ENCODE data around the gene LMTK3. TPM values are rescaled to one million over a fixed set of nuclear protein-coding genes. Genes with fewer than 3 reads are reported as not detected.

LMTK3 gene
- total and polyA plus RNA-seq, 2 experiments from 2014 or later: 1.3 to 3.7 TPM

DNA sequence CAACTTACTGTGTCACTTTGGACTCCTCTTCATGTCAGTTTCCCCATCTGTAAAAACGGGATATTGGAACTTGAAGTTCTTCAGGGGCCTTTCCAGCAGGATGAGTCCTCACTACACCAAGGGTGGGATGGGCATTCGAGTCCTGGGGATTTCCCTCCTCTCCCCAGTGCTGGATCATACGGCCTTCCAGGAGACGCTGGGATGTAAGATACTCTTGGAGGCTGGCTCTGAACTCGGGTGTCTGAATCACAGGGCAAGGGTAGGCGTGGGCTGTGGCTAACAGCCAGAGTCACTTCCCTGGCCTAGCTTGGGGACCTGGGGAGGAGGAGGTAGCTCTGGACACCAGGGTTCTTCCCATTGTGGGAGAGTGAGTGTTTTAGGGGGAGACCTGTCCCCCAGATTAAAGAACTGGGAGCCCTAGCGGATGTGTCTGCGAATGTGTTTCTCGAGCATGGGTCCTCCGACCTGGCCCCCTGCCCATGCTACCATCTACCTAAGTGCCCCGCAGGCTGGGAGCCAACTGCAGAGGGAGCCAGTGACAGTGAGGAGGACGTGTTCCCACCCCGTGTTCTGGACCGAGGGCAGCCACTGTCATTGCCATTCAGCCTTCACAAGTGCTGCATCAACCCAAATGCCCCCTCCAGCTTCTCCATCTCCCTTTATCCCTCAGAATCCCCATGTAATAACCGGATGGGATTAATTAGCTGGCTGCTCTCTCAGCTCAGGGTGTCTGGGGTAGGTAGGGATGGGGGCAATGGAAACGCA, 44.9 kb downstream of the LMTK3 start:
- Histone ChIP-seq H3K36me3 (replicated peaks; ENCODE audit: insufficient read depth, low read depth) (no peaks in the 10 kb centered on the region), H2AFZ (no peak overlapping the region), H3K4me3 (no peak overlapping the region), H3K27ac (no peak overlapping the region), H3K9me2 (replicated peaks; ENCODE audit: insufficient read depth) (no peaks in the 10 kb centered on the region), H3K4me1 (ENCODE audit: insufficient read depth) (peaks cover 11% of the 10 kb centered on the region), H4K20me1 (ENCODE audit: insufficient read depth, poor library complexity, severe bottlenecking) (peaks cover 21% of the 10 kb centered on the region), H3K27me3 (no peaks in the 10 kb centered on the region), H3K9me3 (ENCODE audit: low read depth) (no peaks in the 10 kb centered on the region), H3K4me2 (no peak overlapping the region), H3K79me2 (peaks cover 21% of the 10 kb centered on the region)
- DNase-seq (ENCODE audit: low spot score): no peak
- TF ChIP-seq EZH2phosphoT487 (IDR thresholded peaks at IDR 0.05; ENCODE audit: low read depth, severe bottlenecking, unreplicated experiment) (no peak), EZH2 (IDR thresholded peaks at IDR 0.05; ENCODE audit: borderline replicate concordance) (no peak), CTCF (IDR thresholded peaks at IDR 0.05; ENCODE audit: poor library complexity) (no peak)
- 83% methylated on average over 16 of the region's 16 CpGs for WGBS (ENCODE audit: low lambda C conversion rate, missing lambda C conversion rate)

GRCh38 chr19:48465215-48465614, 46.4 kb downstream of the LMTK3 start:
- H3K79me2 ChIP-seq: peaks cover 6% of the 10 kb centered on the region
- H4K20me1 ChIP-seq (ENCODE audit: insufficient read depth, poor library complexity, severe bottlenecking): peaks cover 6% of the 10 kb centered on the region
- no peak for DNase-seq (ENCODE audit: low spot score)
- no peaks in the 10 kb centered on the region for H3K9me3 ChIP-seq (ENCODE audit: low read depth)
- no peak overlapping the region for H3K4me2 ChIP-seq
- no peak overlapping the region for H2AFZ ChIP-seq
- no peaks in the 10 kb centered on the region for H3K27me3 ChIP-seq
- H3K27ac ChIP-seq: no peak overlapping the region
- no peaks in the 10 kb centered on the region for H3K9me2 ChIP-seq (replicated peaks; ENCODE audit: insufficient read depth)
- H3K4me1 ChIP-seq (ENCODE audit: insufficient read depth): peaks cover 7% of the 10 kb centered on the region
- no peak overlapping the region for H3K4me3 ChIP-seq
- H3K36me3 ChIP-seq (replicated peaks; ENCODE audit: insufficient read depth, low read depth): no peaks in the 10 kb centered on the region
- WGBS (ENCODE audit: low lambda C conversion rate, missing lambda C conversion rate): 89% methylated on average over 1 of the region's 1 CpG
- TF ChIP-seq EZH2 (IDR thresholded peaks at IDR 0.05; ENCODE audit: borderline replicate concordance): no peak
- no peak for TF ChIP-seq EZH2phosphoT487 (IDR thresholded peaks at IDR 0.05; ENCODE audit: low read depth, severe bottlenecking, unreplicated experiment)
- no peak for TF ChIP-seq CTCF (IDR thresholded peaks at IDR 0.05; ENCODE audit: poor library complexity)

DNA sequence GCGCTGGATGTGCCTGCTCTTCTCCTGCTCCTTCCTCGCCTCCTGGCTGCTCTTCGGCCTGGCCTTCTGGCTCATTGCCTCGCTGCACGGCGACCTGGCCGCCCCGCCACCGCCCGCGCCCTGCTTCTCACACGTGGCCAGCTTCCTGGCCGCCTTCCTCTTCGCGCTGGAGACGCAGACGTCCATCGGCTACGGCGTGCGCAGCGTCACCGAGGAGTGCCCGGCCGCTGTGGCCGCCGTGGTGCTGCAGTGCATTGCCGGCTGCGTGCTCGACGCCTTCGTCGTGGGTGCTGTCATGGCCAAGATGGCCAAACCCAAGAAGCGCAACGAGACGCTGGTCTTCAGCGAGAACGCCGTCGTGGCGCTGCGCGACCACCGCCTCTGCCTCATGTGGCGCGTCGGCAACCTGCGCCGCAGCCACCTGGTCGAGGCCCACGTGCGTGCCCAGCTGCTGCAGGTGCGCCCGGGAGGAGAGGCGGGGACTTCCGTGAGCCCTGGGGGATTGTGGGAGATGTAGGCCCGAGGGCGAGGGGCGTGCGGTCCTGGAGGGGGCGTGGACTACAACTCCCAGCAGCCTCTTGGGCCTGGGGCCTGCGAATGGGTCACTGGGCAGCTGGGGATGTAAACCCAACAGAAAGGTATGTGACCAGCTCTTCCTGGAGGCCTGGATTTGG, 49.5 kb downstream of the LMTK3 start:
- Histone ChIP-seq H3K4me3 (no peak overlapping the region), H2AFZ (no peak overlapping the region), H3K9me2 (replicated peaks; ENCODE audit: insufficient read depth) (no peaks in the 10 kb centered on the region), H3K4me2 (no peak overlapping the region), H3K27me3 (no peaks in the 10 kb centered on the region), H3K4me1 (ENCODE audit: insufficient read depth) (no peaks in the 10 kb centered on the region), H3K79me2 (no peaks in the 10 kb centered on the region), H3K9me3 (ENCODE audit: low read depth) (no peaks in the 10 kb centered on the region), H3K36me3 (replicated peaks; ENCODE audit: insufficient read depth, low read depth) (no peaks in the 10 kb centered on the region), H3K27ac (no peak overlapping the region), H4K20me1 (ENCODE audit: insufficient read depth, poor library complexity, severe bottlenecking) (no peaks in the 10 kb centered on the region)
- 98% methylated on average over 57 of the region's 62 CpGs for WGBS (ENCODE audit: low lambda C conversion rate, missing lambda C conversion rate)
- TF ChIP-seq EZH2phosphoT487 (IDR thresholded peaks at IDR 0.05; ENCODE audit: low read depth, severe bottlenecking, unreplicated experiment) (no peak), EZH2 (IDR thresholded peaks at IDR 0.05; ENCODE audit: borderline replicate concordance) (no peak), CTCF (IDR thresholded peaks at IDR 0.05; ENCODE audit: poor library complexity) (no peak)
- no peak for DNase-seq (ENCODE audit: low spot score)

Measured in hepatocyte (in vitro differentiated cells).